HG02938 (cell line): ENCODE results near the gene SLC24A4.

Source experiments
- ATAC-seq: cut with Tn5 transposase; IDR thresholded peaks from one replicate; pipeline ENCODE4 v1.9.1; 2021; ENCODE audit warnings: mild to moderate bottlenecking, moderate library complexity; ENCODE audit not compliant: unreplicated experiment

SLC24A4 gene

GRCh38 chr14:92514844-92515514 is 192.0 kb downstream of the SLC24A4 start:
- no peak for ATAC-seq

GRCh38 chr14:92515546-92516343 is 192.8 kb downstream of the SLC24A4 start:
- ATAC-seq: no peak

GRCh38 chr14:92516344-92516965 is 193.5 kb downstream of the SLC24A4 start:
- no peak for ATAC-seq

GRCh38 chr14:92516966-92517506 is 194.1 kb downstream of the SLC24A4 start:
- ATAC-seq: no peak

GRCh38 chr14:92517761-92518160 is 194.8 kb downstream of the SLC24A4 start:
- no peak for ATAC-seq

GRCh38 chr14:92519246-92520101 is 196.5 kb downstream of the SLC24A4 start:
- ATAC-seq: no peak

- no peak for ATAC-seq
These were observed 197.4 kb downstream of the SLC24A4 start for GRCh38 chr14:92520102-92521057.

- ATAC-seq: no peak
These were observed 198.1 kb downstream of the SLC24A4 start for GRCh38 chr14:92521058-92521415.

GRCh38 chr14:92523752-92524151 is 200.8 kb downstream of the SLC24A4 start:
- no peak for ATAC-seq

- ATAC-seq: no peak
These were observed 201.7 kb downstream of the SLC24A4 start for GRCh38 chr14:92524602-92525185.

GRCh38 chr14:92525322-92526095 is 202.5 kb downstream of the SLC24A4 start:
- ATAC-seq: no peak

- no peak for ATAC-seq
These were observed 204.8 kb downstream of the SLC24A4 start for GRCh38 chr14:92527721-92528120.

- no peak for ATAC-seq
These were observed 205.6 kb downstream of the SLC24A4 start for GRCh38 chr14:92528486-92529100.

GRCh38 chr14:92529903-92530302 is 206.9 kb downstream of the SLC24A4 start:
- ATAC-seq: no peak

GRCh38 chr14:92531106-92531873 is 208.3 kb downstream of the SLC24A4 start:
- no peak for ATAC-seq

- no peak for ATAC-seq
These were observed 209.7 kb downstream of the SLC24A4 start for GRCh38 chr14:92532490-92533163.
